H1 (cell line): ENCODE results near the gene KCNJ5. TPM values are rescaled to one million over a fixed set of nuclear protein-coding genes. Genes with fewer than 3 reads are reported as not detected.
A peak's percentile ranks its signal among the peaks of the same experiment; 100 is the strongest.

Experiments
- CTCF ChIA-PET: fragments of 300-600 bp; sonication (Branson Sonifier 250); formaldehyde crosslinking; loops from one replicate; lab custom pipeline; 2021; ENCODE audit not compliant: partially characterized antibody; lab: Charles Lee
- POLR2A ChIA-PET: fragments of 300-600 bp; sonication (Branson Sonifier 250); formaldehyde crosslinking; loops from one replicate; lab custom pipeline; 2021; ENCODE audit warnings: inconsistent platforms; ENCODE audit not compliant: partially characterized antibody; lab: Charles Lee
- DNase-seq, 2 experiments: peaks; one replicate each; pipeline versions ENCODE4 v3.0.0 to v3.0.0-alpha.2; 2010 to 2022; ENCODE audit warnings: low spot score in 2 of 2, low read depth in 1 of 2, mixed read lengths in 1 of 2
- FAIRE-seq: peaks from 2 replicates; lab custom pipeline; 2011; peaks lifted over from hg19 to GRCh38; lab: Jason Lieb, UNC
- H2AFZ ChIP-seq: 2 replicates; pipeline ENCODE4 v1.8.1; 2012; ENCODE audit warnings: low read length, inconsistent platforms
- H2AK5ac ChIP-seq: 2 replicates; pipeline ENCODE4 v1.6.1; 2013; ENCODE audit warnings: low read depth, low read length
- H2BK120ac ChIP-seq: replicated peaks from 2 replicates; pipeline ENCODE3; 2013; ENCODE audit warnings: low read depth, low read length, inconsistent platforms
- H2BK12ac ChIP-seq: 2 replicates; pipeline ENCODE4 v1.6.1; 2013; ENCODE audit warnings: low read depth, low read length
- H2BK15ac ChIP-seq: 2 replicates; pipeline ENCODE4 v1.6.1; 2013; ENCODE audit warnings: low read length
- H2BK20ac ChIP-seq: 2 replicates; pipeline ENCODE4 v1.6.1; 2013; ENCODE audit warnings: low read length
- H2BK5ac ChIP-seq: 2 replicates; pipeline ENCODE4 v1.6.1; 2013; ENCODE audit warnings: low read depth, low read length
- H3K14ac ChIP-seq: 2 replicates; pipeline ENCODE4 v1.6.1; 2013; ENCODE audit warnings: inconsistent platforms; ENCODE audit not compliant: insufficient read length
- H3K18ac ChIP-seq: 2 replicates; pipeline ENCODE4 v1.6.1; 2013; ENCODE audit warnings: low read length; ENCODE audit errors: extremely low read depth
- H3K23ac ChIP-seq: 2 replicates; pipeline ENCODE4 v1.6.1; 2013; ENCODE audit warnings: inconsistent platforms; ENCODE audit not compliant: insufficient read length
- H3K23me2 ChIP-seq: 2 replicates; pipeline ENCODE4 v1.6.1; 2013; ENCODE audit warnings: low read depth, low read length
- H3K27ac ChIP-seq: 2 replicates; pipeline ENCODE4 v1.6.1; 2011; ENCODE audit warnings: low read depth, low read length, inconsistent platforms
- H3K27me3 ChIP-seq, 4 experiments: replicated peaks in 1 of 4; 1 replicate in 1 of 4; 2 replicates in 3 of 4; pipeline versions ENCODE4 v1.6.1 to v1.8.1; 2011 to 2013; ENCODE audit warnings: low read length in 3 of 4, mild to moderate bottlenecking in 3 of 4, inconsistent platforms in 2 of 4, mixed read lengths in 2 of 4, moderate library complexity in 1 of 4; ENCODE audit not compliant: control insufficient read depth in 3 of 4, insufficient read depth in 3 of 4; ENCODE audit errors: extremely low read depth in 1 of 4
- H3K36me3 ChIP-seq, 4 experiments: 2 replicates each; pipeline versions ENCODE4 v1.6.1 to v1.8.1; 2011 to 2013; ENCODE audit warnings: mild to moderate bottlenecking in 4 of 4, low read length in 3 of 4, moderate library complexity in 2 of 4, control low read depth in 1 of 4, inconsistent platforms in 1 of 4; ENCODE audit not compliant: insufficient read depth in 4 of 4, control insufficient read depth in 2 of 4
- H3K4ac ChIP-seq: replicated peaks from 2 replicates; pipeline ENCODE3; 2013; ENCODE audit warnings: low read length, low read depth, mixed read lengths, inconsistent platforms; ENCODE audit not compliant: insufficient read length
- H3K4me1 ChIP-seq, 4 experiments: replicated peaks in 1 of 4; 1 replicate in 1 of 4; 2 replicates in 3 of 4; pipeline versions ENCODE4 v1.6.1 to v1.8.1; 2011 to 2013; ENCODE audit warnings: low read length in 3 of 4, inconsistent platforms in 2 of 4, mixed read lengths in 1 of 4; ENCODE audit not compliant: insufficient read depth in 4 of 4, control insufficient read depth in 3 of 4
- H3K4me2 ChIP-seq, 2 experiments: 2 replicates each; pipeline versions ENCODE4 v1.6.1 to v1.8.1; 2011 to 2013; ENCODE audit warnings: low read depth in 2 of 2, low read length in 2 of 2, control low read depth in 1 of 2, inconsistent platforms in 1 of 2, mild to moderate bottlenecking in 1 of 2; ENCODE audit not compliant: insufficient read depth in 1 of 2
- H3K4me3 ChIP-seq, 4 experiments: fragments of 200-600, 300-600 bp in 1 of 4; sonication (generic), shearing (Covaris generic), sonication (Bioruptor Twin) in 1 of 4; 2 replicates each; pipeline versions ENCODE4 v1.5.1 to v1.8.1; 2011 to 2016; ENCODE audit warnings: low read length in 4 of 4, low read depth in 3 of 4, control low read depth in 2 of 4, inconsistent platforms in 2 of 4, mild to moderate bottlenecking in 2 of 4, mixed read lengths in 1 of 4, moderate library complexity in 1 of 4; ENCODE audit not compliant: insufficient read depth in 2 of 4; ENCODE audit errors: extremely low read depth in 1 of 4
- H3K56ac ChIP-seq: replicated peaks from 2 replicates; pipeline ENCODE3; 2013; ENCODE audit warnings: low read depth, mild to moderate bottlenecking, mixed read lengths, low read length, inconsistent platforms; ENCODE audit not compliant: insufficient read length
- H3K79me1 ChIP-seq: 2 replicates; pipeline ENCODE4 v1.6.1; 2013; ENCODE audit warnings: low read depth, low read length, control low read depth
- H3K79me2 ChIP-seq, 2 experiments: 2 replicates each; pipeline versions ENCODE4 v1.6.1 to v1.8.1; 2012 to 2013; ENCODE audit warnings: low read length in 2 of 2, mild to moderate bottlenecking in 2 of 2, inconsistent platforms in 1 of 2; ENCODE audit not compliant: insufficient read depth in 2 of 2, control insufficient read depth in 1 of 2
- H3K9ac ChIP-seq, 4 experiments: replicated peaks in 1 of 4; 1 replicate in 1 of 4; 2 replicates in 3 of 4; pipeline versions ENCODE4 v1.6.1 to v1.8.1; 2011 to 2013; ENCODE audit warnings: low read depth in 3 of 4, low read length in 3 of 4, control low read depth in 2 of 4, mild to moderate bottlenecking in 2 of 4, moderate library complexity in 2 of 4, inconsistent platforms in 1 of 4; ENCODE audit errors: extremely low read depth in 1 of 4
- H3K9me3 ChIP-seq, 2 experiments: 2 replicates each; pipeline versions ENCODE4 v1.6.1 to v1.8.1; 2012 to 2013; ENCODE audit warnings: mild to moderate bottlenecking in 2 of 2, moderate library complexity in 2 of 2, control low read depth in 1 of 2, inconsistent platforms in 1 of 2, low read depth in 1 of 2, low read length in 1 of 2, mixed read lengths in 1 of 2; ENCODE audit not compliant: insufficient read depth in 2 of 2
- H4K20me1 ChIP-seq, 2 experiments: replicated peaks in 1 of 2; 2 replicates each; pipeline versions ENCODE3 to v1.8.1; 2011 to 2013; ENCODE audit warnings: inconsistent platforms in 2 of 2, low read length in 2 of 2, mild to moderate bottlenecking in 1 of 2; ENCODE audit not compliant: insufficient read depth in 2 of 2, control insufficient read depth in 1 of 2
- H4K5ac ChIP-seq: 2 replicates; pipeline ENCODE4 v1.6.1; 2013; ENCODE audit warnings: low read length, low read depth, mixed read lengths, inconsistent platforms; ENCODE audit not compliant: insufficient read length
- H4K8ac ChIP-seq: 2 replicates; pipeline ENCODE4 v1.8.0; 2013; ENCODE audit warnings: mild to moderate bottlenecking, moderate library complexity, low read length, inconsistent platforms; ENCODE audit not compliant: insufficient read depth; ENCODE audit errors: extremely low read depth
- H4K91ac ChIP-seq: replicated peaks from 2 replicates; pipeline ENCODE3; 2013; ENCODE audit warnings: low read length, mixed read lengths, inconsistent platforms; ENCODE audit not compliant: insufficient read length
- ASH2L ChIP-seq: fragments of 200-600, 300-600 bp; sonication (generic); IDR thresholded peaks from one replicate; pipeline ENCODE4 v1.7.1; 2017; ENCODE audit warnings: low read length
- CBX8 ChIP-seq: fragments of 300-800, 300-1000 bp; sonication (generic); IDR thresholded peaks from 2 replicates; pipeline ENCODE4 v1.7.1; 2016; ENCODE audit warnings: low read depth, low read length, borderline replicate concordance
- FOSL1 ChIP-seq: IDR thresholded peaks from 2 replicates; pipeline ENCODE4 v1.6.1; 2011; ENCODE audit warnings: mild to moderate bottlenecking, low read depth, low read length, moderate library complexity; ENCODE audit not compliant: insufficient read depth
- GTF2F1 ChIP-seq: IDR thresholded peaks from 2 replicates; pipeline ENCODE4 v1.6.1; 2012; ENCODE audit warnings: low read depth, low read length, improper control_type of control experiment, borderline replicate concordance
- JUN ChIP-seq: IDR thresholded peaks from 2 replicates; pipeline ENCODE4 v1.6.1; 2011; ENCODE audit warnings: low read depth, mild to moderate bottlenecking, improper control_type of control experiment, low read length
- POLR2A ChIP-seq, 2 experiments: IDR thresholded peaks; 1 replicate in 1 of 2; 2 replicates in 1 of 2; pipeline ENCODE4 v1.6.1; 2011; ENCODE audit warnings: low read depth in 2 of 2, low read length in 2 of 2, mild to moderate bottlenecking in 2 of 2; ENCODE audit errors: control extremely low read depth in 1 of 2
- RNF2 ChIP-seq: fragments of 200-900, 300-1000 bp; sonication (generic); IDR thresholded peaks from 2 replicates; pipeline ENCODE4 v1.7.1; 2016; ENCODE audit warnings: borderline replicate concordance, low read depth, mild to moderate bottlenecking, antibody characterized with exemption, low read length; ENCODE audit not compliant: poor library complexity, severe bottlenecking; ENCODE audit errors: missing control alignments
- SIX5 ChIP-seq: IDR thresholded peaks from 2 replicates; pipeline ENCODE4 v1.6.1; 2011; ENCODE audit warnings: mild to moderate bottlenecking, low read depth, low read length
- TAF7 ChIP-seq: optimal IDR thresholded peaks from 2 replicates; pipeline ENCODE3; 2011; ENCODE audit warnings: low read depth, mild to moderate bottlenecking, inconsistent platforms, low read length, moderate library complexity, borderline replicate concordance
- TEAD4 ChIP-seq: IDR thresholded peaks from 2 replicates; pipeline ENCODE4 v1.6.1; 2012; ENCODE audit warnings: low read depth, low read length, inconsistent platforms, mixed read lengths
- WGBS, 2 experiments: shearing (Covaris generic) in 1 of 2; methylation state at CpG; one replicate each; pipeline versions ENCODE4 v1.1.6 to v1.1.7; 2013 to 2015; ENCODE audit warnings: low lambda C conversion rate in 2 of 2, mixed read lengths in 2 of 2, inconsistent platforms in 1 of 2, low coverage in 1 of 2, missing lambda C conversion rate in 1 of 2; ENCODE audit not compliant: insufficient replicate concordance in 2 of 2, insufficient coverage in 1 of 2, insufficient read length in 1 of 2; ENCODE audit errors: extremely low coverage in 1 of 2, missing lambda C conversion rate in 1 of 2; 5-methylcytosine and 5-hydroxymethylcytosine counted together
- polyA plus RNA-seq, 7 experiments: library from polyadenylated mRNA; depleted of rRNA in 3 of 7; stranded (reverse) in 5 of 7; unstranded in 2 of 7; fragments of >200 nt in 5 of 7; fragments of 200-250 nt in 2 of 7; gene quantifications; 1 replicate in 5 of 7; 2 replicates in 1 of 7; 4 replicates in 1 of 7; pipeline versions ENCODE4 v1.2.1 to v1.2.3, GENCODE V29; 2011 to 2013; ENCODE audit warnings: missing spikeins in 2 of 7, mixed read lengths in 2 of 7
- total RNA-seq: library from RNA; stranded (reverse); fragmentation: NEBNext Ultra II Directional; extraction: Animal tissue kit (Norgen Biotek cat#: 25700); gene quantifications from 2 replicates; pipeline ENCODE4 v1.2.1, GENCODE V29; 2021

Gene KCNJ5
- total and polyA plus RNA-seq, 2 of the 8 experiments (the other 6 are each of a cell fraction or from before 2014, with no cell fraction given): 0.05 TPM; not detected in 1

DNA sequence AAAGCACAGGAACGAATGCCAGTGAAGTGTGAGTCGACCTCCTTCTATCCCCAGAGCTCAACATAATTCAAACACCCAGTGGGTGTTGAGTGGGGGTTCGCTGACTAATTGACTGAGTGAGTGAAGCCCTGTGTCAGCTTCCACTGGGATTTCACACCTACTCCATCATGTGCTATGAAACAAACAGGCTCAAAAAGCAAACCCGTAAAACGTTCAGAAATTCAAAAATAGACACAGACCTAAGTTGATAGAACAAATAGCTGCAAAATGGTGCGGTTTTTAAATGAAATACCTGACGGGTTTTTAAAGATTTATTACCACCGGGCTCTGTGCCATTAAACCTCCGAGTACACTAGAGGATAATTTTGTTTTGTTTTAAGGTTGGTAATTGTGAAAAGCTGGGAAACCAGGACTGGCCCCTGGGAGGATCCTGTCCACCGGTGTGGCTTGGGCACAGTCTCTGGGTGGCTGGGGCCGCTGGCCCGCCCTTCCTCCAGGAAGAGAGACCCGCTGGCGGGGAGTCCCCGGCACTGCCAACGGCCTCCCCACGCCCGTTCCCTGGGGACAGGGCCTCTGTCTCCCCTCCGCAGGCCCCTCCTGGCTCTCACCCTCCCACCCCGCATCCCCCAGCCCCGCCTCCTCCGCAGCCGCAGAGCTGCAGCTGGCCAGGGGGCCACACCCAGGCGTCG is 13.6 kb downstream of the KCNJ5 start:
- POLR2A ChIA-PET: interaction anchor here (1.0 to 2.7 kb wide), 3 partner anchors 11 to 14 kb away, joined by 3 to 19 read pairs (median 4); partner anchors contain the start of gene KCNJ5
- FAIRE-seq (peak; percentile 19), DNase-seq (peak in 1 of 2 experiments; percentile 67)
- Histone ChIP-seq H3K23ac (no peak overlapping the region), H3K4me2 (peak overlapping the region; percentile 80 to 84), H4K5ac (no peak overlapping the region), H2BK5ac (no peak overlapping the region), H2BK15ac (0 out of 2 replicates have a peak overlapping the region, but pooled peaks have one; percentile 40), H3K4ac (no peak overlapping the region), H3K56ac (no peak overlapping the region), H4K8ac (no peak overlapping the region), H3K4me3 (peak overlapping the region; percentile 49 to 68 (median 54)), H2BK12ac (0 out of 2 replicates have a peak overlapping the region, but pooled peaks have one; percentile 4), H3K18ac (0 out of 2 replicates have a peak overlapping the region, but pooled peaks have one; percentile 49), H3K27me3 (peaks cover 52 to 75% (median 68%) of the 10 kb centered on the region in 4 experiments), H2BK120ac (no peak overlapping the region), H3K79me2 (no peaks in the 10 kb centered on the region), H4K91ac (no peak overlapping the region), H3K14ac (no peak overlapping the region), H3K79me1 (no peaks in the 10 kb centered on the region), H4K20me1 (peaks cover 3 to 14% of the 10 kb centered on the region in 2 experiments), H2AK5ac (no peak overlapping the region), H3K4me1 (peaks cover 11 to 30% (median 23%) of the 10 kb centered on the region in 4 experiments), H3K9me3 (no peaks in the 10 kb centered on the region; a peak in 2 of 4 replicates), H3K9ac (no peak overlapping the region), H2AFZ (no peak overlapping the region), H3K23me2 (peaks cover 6% of the 10 kb centered on the region; the same call in 1 of the 2 replicates), H3K36me3 (no peaks in the 10 kb centered on the region), H2BK20ac (no peak overlapping the region), H3K27ac (no peak overlapping the region)
- 4% methylated on average over 13 of the region's 25 CpGs; no CpG with 5 or more reads in 1 of the 2 experiments for whole genome bisulfite sequencing, 2 experiments
- CTCF ChIA-PET: interaction anchor here (1.5 to 14.9 kb wide), 10 partner anchors 10 to 51 kb away, joined by 3 to 332 read pairs (median 11); partner anchors contain the start of genes KCNJ5 and TP53AIP1
- TF ChIP-seq CBX8 (peak; percentile 68; the same call in 1 of the 2 replicates), TEAD4 (no peak), FOSL1 (no peak), POLR2A (IDR thresholded peaks at IDR 0.05; ENCODE audit: control extremely low read depth in 1 of 2, low read depth in 2 of 2, low read length in 2 of 2) (no peak), SIX5 (no peak), RNF2 (peak; percentile 85), JUN (no peak), GTF2F1 (no peak), TAF7 (no peak), ASH2L (no peak)
